GM12874 (cell line): ENCODE results near the gene HGD.

Experiments
- TF ChIP-seq, protein P1 (sequence below): IDR thresholded peaks from 2 replicates; pipeline ENCODE4 v1.5.1; 2011; ENCODE audit warnings: low read depth, mild to moderate bottlenecking, control low read depth, low read length, moderate library complexity; ENCODE audit not compliant: insufficient read depth

HGD gene

GRCh38 chr3:120642368-120642948, 39.6 kb downstream of the HGD start:
- TF ChIP-seq, protein P1, sequence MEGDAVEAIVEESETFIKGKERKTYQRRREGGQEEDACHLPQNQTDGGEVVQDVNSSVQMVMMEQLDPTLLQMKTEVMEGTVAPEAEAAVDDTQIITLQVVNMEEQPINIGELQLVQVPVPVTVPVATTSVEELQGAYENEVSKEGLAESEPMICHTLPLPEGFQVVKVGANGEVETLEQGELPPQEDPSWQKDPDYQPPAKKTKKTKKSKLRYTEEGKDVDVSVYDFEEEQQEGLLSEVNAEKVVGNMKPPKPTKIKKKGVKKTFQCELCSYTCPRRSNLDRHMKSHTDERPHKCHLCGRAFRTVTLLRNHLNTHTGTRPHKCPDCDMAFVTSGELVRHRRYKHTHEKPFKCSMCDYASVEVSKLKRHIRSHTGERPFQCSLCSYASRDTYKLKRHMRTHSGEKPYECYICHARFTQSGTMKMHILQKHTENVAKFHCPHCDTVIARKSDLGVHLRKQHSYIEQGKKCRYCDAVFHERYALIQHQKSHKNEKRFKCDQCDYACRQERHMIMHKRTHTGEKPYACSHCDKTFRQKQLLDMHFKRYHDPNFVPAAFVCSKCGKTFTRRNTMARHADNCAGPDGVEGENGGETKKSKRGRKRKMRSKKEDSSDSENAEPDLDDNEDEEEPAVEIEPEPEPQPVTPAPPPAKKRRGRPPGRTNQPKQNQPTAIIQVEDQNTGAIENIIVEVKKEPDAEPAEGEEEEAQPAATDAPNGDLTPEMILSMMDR = no peak

DNA sequence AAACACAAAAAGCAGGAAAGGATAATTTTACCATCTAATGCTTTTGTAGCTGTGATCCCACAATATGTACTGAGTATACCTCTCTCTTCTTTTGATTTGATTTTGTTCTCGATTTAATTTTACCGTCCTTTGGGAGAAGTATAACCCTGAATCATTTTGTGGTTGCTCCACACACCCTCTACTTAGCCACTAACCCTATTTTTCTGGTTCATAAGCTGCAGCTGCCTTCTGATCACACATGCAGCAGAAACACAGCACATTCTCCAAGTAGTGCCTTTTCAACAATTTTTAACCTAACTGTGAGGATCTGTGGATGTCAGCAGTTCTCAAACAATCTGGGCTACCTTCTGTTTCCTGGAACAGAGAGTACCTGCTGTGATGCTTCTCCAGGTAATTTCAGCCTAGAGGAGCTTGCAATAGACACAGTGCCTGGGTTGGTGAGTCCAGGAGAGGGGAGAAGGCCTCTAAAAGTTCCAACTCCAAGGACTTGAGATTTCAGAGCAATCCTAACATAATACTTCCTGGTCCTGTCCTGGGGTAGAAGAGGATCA, 40.3 kb downstream of the HGD start:
- TF ChIP-seq, protein P1 = no peak

- TF ChIP-seq, protein P1 = no peak
These were observed 41.8 kb downstream of the HGD start for GRCh38 chr3:120640231-120640630.

- TF ChIP-seq, protein P1 = no peak
These were observed 44.0 kb downstream of the HGD start for GRCh38 chr3:120637851-120638559.

DNA sequence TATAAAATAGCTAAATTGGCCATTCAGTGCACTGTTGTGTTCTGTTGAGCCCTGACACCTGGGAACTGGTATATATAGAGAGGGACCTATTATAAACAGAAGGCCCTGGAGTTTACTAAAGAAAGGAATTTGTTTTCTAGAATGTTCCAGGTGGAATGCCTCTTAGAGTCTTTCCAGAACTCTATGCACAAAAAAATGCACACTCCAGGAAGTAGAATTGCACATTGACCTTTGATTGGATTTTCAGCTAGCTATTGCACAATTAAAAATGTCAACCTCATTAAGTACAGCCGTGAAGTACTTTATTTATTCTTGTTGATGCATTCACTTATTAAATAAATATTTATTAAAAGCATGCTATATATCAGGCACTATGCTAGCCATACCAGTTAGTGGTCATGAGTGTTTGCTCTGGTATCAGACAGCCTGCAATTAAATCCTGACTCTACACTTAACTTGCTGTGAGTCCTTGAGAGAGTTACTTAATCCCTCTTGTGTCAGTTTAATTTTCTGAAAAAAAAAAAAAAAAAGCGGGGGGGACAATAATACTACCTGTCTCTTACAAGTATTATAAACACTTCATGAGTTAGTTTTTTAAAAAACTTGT, 45.1 kb downstream of the HGD start:
- TF ChIP-seq, protein P1 = no peak

- TF ChIP-seq, protein P1 = no peak
These were observed 47.5 kb downstream of the HGD start for GRCh38 chr3:120634539-120634938.

DNA sequence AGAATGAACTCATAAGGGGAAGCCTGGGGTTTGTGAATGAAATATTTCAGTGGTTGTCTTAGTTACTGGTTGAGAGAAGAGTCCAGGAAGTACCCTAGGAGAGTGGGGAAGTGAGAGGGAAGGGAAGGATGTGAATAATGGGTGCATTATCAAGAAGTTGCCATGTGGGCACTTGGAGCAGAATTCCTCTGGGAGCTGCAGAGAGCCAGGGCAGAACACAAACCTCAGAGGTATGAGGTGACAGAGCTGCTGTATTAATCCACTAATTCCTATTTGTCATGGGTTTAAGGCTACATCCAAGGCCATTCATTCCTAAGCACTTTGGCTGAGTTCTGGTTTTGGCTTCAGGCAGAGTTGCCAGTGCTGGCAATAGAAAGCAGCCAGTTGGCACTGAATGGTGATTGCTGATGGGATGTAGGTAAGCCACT, 56.9 kb downstream of the HGD start:
- TF ChIP-seq, protein P1 = no peak
